Fibroblast of lung (primary cell): Measurements from ENCODE around the gene SAP25. TPM values are rescaled to one million over a fixed set of nuclear protein-coding genes. Genes with fewer than 3 reads are reported as not detected.

Source experiments
- DNase-seq, 2 donors: peaks; one replicate each; pipeline versions ENCODE4 v3.0.0 to v3.0.0-alpha.2; 2010; ENCODE audit warnings: low read depth in 2 of 2
- H2AFZ ChIP-seq: 2 replicates; pipeline ENCODE4 v1.5.1; 2012; ENCODE audit warnings: low read length, control low read depth, inconsistent platforms
- H3K27ac ChIP-seq: 2 replicates; pipeline ENCODE4 v1.5.1; 2011; ENCODE audit warnings: low read length, control low read depth; ENCODE audit not compliant: insufficient read depth
- H3K27me3 ChIP-seq: 2 replicates; pipeline ENCODE4 v1.5.1; 2011; ENCODE audit warnings: mild to moderate bottlenecking, low read length; ENCODE audit not compliant: control insufficient read depth, insufficient read depth
- H3K36me3 ChIP-seq: 2 replicates; pipeline ENCODE4 v1.5.1; 2011; ENCODE audit warnings: low read length; ENCODE audit not compliant: control insufficient read depth, insufficient read depth
- H3K4me1 ChIP-seq: 2 replicates; pipeline ENCODE4 v1.5.1; 2011; ENCODE audit warnings: low read length; ENCODE audit not compliant: control insufficient read depth, insufficient read depth; ENCODE audit errors: extremely low read depth
- H3K4me2 ChIP-seq: 2 replicates; pipeline ENCODE4 v1.5.1; 2011; ENCODE audit warnings: low read length, control low read depth; ENCODE audit not compliant: insufficient read depth; ENCODE audit errors: extremely low read depth
- H3K4me3 ChIP-seq, 4 experiments: fragments of 200-600 bp in 1 of 4; sonication (generic) in 1 of 4; replicated peaks in 1 of 4; 2 replicates each; pipeline ENCODE4 v1.5.1; 2011 to 2016; ENCODE audit warnings: low read length in 4 of 4, low read depth in 3 of 4, mild to moderate bottlenecking in 3 of 4, control low read depth in 2 of 4, inconsistent platforms in 1 of 4, mixed read lengths in 1 of 4; ENCODE audit not compliant: insufficient read depth in 1 of 4; ENCODE audit errors: control extremely low read depth in 1 of 4
- H3K79me2 ChIP-seq: 2 replicates; pipeline ENCODE4 v1.5.1; 2012; ENCODE audit warnings: mild to moderate bottlenecking, low read length, inconsistent platforms; ENCODE audit not compliant: control insufficient read depth, insufficient read depth
- H3K9ac ChIP-seq: 2 replicates; pipeline ENCODE4 v1.5.1; 2011; ENCODE audit warnings: mild to moderate bottlenecking, low read length, control low read depth; ENCODE audit not compliant: insufficient read depth
- H3K9me3 ChIP-seq: 2 replicates; pipeline ENCODE4 v1.5.1; 2012; ENCODE audit warnings: low read depth, low read length; ENCODE audit not compliant: control insufficient read depth, insufficient read depth
- H4K20me1 ChIP-seq: 2 replicates; pipeline ENCODE4 v1.5.1; 2011; ENCODE audit warnings: low read length; ENCODE audit not compliant: control insufficient read depth, insufficient read depth; ENCODE audit errors: extremely low read depth
- CTCF ChIP-seq, 2 donors: IDR thresholded peaks in 1 of 2; conservative IDR thresholded peaks in 1 of 2; 1 replicate in 1 of 2; 2 replicates in 1 of 2; pipeline ENCODE4 v1.5.1; 2011 to 2012; ENCODE audit warnings: low read length in 2 of 2, control low read depth in 1 of 2, inconsistent platforms in 1 of 2, low read depth in 1 of 2, mild to moderate bottlenecking in 1 of 2
- EZH2 ChIP-seq: IDR thresholded peaks from 2 replicates; pipeline ENCODE4 v1.5.1; 2012; ENCODE audit warnings: low read length, control low read depth, mild to moderate bottlenecking; ENCODE audit errors: missing control alignments
- polyA plus RNA-seq, 2 donors: library from polyadenylated mRNA; depleted of rRNA in 1 of 2; stranded (reverse) in 1 of 2; unstranded in 1 of 2; fragments of >200 nt; gene quantifications; 2 replicates each; pipeline ENCODE4 v1.2.1, GENCODE V29; 2011 to 2012; ENCODE audit warnings: missing spikeins in 1 of 2
- total RNA-seq: library from RNA; depleted of rRNA; stranded (reverse); fragments of >200 nt; gene quantifications from 2 replicates; pipeline ENCODE4 v1.2.1, GENCODE V29; 2014

Gene SAP25
- total and polyA plus RNA-seq, 2 donors (not counting 1 experiment from before 2014, with no cell fraction given) = 0.22 TPM; not detected in 1

DNA sequence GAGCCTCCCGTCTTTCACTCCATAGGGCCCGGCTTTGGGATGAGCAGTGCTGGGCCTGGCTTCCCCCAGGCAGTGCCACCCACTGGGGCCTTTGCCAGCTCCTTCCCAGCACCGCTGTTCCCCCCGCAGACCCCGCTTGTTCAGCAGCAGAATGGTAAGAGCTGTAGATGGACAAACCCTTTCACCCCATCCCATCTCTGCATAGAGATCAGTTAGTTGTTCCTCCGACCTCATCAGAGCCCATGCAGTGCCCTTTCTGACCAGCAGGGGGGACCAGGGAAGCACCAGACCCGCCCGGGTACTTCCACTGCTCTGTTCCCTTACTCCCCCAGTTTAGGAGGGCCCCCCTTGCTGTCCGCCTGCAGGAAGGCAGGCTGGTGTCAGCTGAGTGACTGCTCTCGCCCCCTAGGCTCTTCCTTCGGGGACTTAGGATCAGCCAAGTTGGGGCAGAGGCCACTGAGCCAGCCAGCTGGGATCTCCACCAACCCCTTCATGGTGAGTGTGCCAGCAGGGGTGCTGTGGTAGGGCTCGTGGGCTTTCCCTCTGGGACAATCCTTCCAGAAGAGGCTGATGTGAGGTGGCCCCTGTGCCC is 9.8 kb downstream of the SAP25 start:
- peaks cover 1% of the 10 kb centered on the region for H3K36me3 ChIP-seq
- H2AFZ ChIP-seq = peak overlapping the region; percentile 27
- H3K4me1 ChIP-seq = no peaks in the 10 kb centered on the region
- H3K4me3 ChIP-seq = no peak overlapping the region
- peak; percentile 42 to 72 for DNase-seq
- H4K20me1 ChIP-seq = no peaks in the 10 kb centered on the region
- TF ChIP-seq EZH2 = no peak
- TF ChIP-seq CTCF (conservative IDR thresholded peaks at IDR 0.05 in 1 of 2, IDR thresholded peaks at IDR 0.05 in 1 of 2; ENCODE audit: low read depth in 1 of 2, low read length in 2 of 2) = peak; percentile 96 to 99
- H3K9ac ChIP-seq = no peak overlapping the region
- no peak overlapping the region for H3K4me2 ChIP-seq
- no peak overlapping the region for H3K27ac ChIP-seq
- H3K27me3 ChIP-seq = no peaks in the 10 kb centered on the region
- H3K79me2 ChIP-seq = no peaks in the 10 kb centered on the region
- H3K9me3 ChIP-seq = no peaks in the 10 kb centered on the region

DNA sequence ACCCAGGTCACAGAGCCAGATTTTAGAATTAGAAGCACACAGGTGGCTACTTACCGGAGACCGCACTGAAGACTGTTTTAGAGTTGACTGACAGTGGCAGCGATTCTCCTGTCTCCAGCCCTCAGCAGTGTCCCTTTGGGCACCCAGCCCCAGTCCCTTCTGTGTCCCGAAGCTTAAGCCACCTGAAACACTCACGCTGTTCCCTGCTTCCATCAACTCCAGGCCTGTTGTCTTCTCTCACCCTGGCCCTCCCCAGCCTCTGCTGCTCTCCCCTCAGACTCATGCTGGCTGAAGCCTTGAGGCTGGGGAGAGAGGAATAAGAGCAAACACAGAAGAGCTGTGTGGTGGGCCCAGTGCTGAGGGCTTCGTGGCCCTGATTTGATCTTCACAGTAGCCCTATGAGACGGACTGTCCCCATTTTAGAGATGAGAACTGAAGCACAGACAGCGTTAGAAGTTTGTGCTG is 10.6 kb downstream of the SAP25 start:
- Histone ChIP-seq H3K27ac (no peak overlapping the region), H3K4me3 (no peak overlapping the region), H3K4me2 (no peak overlapping the region), H3K9me3 (no peaks in the 10 kb centered on the region), H3K9ac (no peak overlapping the region), H3K27me3 (no peaks in the 10 kb centered on the region), H2AFZ (no peak overlapping the region), H3K36me3 (peaks cover 1% of the 10 kb centered on the region), H4K20me1 (no peaks in the 10 kb centered on the region), H3K4me1 (no peaks in the 10 kb centered on the region), H3K79me2 (no peaks in the 10 kb centered on the region)
- no peak for DNase-seq
- no peak for TF ChIP-seq CTCF (conservative IDR thresholded peaks at IDR 0.05 in 1 of 2, IDR thresholded peaks at IDR 0.05 in 1 of 2; ENCODE audit: low read depth in 1 of 2, low read length in 2 of 2)
- no peak for TF ChIP-seq EZH2

DNA sequence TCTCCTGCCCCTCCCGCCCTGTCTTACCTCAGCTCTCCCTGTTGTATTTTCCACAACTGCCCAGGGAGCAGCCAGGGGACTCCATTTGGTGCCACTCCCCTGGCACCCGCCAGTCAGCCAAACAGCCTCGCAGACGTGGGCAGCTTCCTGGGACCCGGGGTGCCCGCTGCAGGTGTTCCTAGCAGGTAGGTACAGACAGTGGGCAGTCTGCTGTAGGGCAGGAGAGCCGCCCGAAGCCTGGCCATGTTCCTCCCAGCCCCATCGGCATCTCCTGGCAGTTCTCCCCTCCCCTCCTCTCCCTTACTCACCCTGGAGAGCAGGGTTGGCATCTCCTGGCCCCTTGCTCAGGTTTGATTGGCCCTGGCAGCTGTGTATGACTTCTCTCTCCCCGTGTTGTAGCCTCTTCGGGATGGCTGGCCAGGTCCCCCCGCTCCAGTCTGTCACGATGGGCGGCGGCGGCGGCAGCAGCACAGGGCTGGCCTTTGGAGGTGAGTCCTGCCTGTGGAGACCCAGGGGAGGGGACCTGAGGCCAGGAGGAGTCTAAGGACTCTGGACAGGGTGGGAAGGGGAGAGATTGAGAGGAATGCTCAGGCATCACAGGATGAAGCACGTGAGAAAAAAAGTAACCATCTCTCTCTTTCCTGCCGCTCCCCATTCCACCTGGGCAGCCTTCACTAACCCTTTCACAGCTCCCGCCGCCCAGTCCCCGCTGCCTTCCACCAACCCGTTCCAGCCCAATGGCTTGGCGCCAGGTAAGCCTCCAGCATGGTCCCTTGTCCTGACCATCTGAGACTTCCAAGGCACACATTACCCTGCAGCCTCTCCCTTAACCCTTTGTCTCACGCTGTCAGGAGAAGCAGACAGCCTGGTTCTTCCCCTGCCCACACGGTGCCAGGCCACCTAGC is 11.3 kb downstream of the SAP25 start:
- Histone ChIP-seq H3K79me2 (no peaks in the 10 kb centered on the region), H3K9me3 (no peaks in the 10 kb centered on the region), H3K36me3 (peaks cover 1% of the 10 kb centered on the region), H4K20me1 (no peaks in the 10 kb centered on the region), H3K27ac (no peak overlapping the region), H3K4me1 (no peaks in the 10 kb centered on the region), H2AFZ (no peak overlapping the region), H3K9ac (no peak overlapping the region), H3K4me2 (no peak overlapping the region), H3K27me3 (no peaks in the 10 kb centered on the region), H3K4me3 (no peak overlapping the region)
- DNase-seq = no peak
- TF ChIP-seq EZH2 (no peak), CTCF (conservative IDR thresholded peaks at IDR 0.05 in 1 of 2, IDR thresholded peaks at IDR 0.05 in 1 of 2; ENCODE audit: low read depth in 1 of 2, low read length in 2 of 2) (no peak)
